Testis (tissue), 3 donors: ENCODE measurements around the gene MAGI1. TPM values are rescaled to one million over a fixed set of nuclear protein-coding genes. Genes with fewer than 3 reads are reported as not detected.
"Not testable (repeated sequence)": the region's sequence is repeated elsewhere in the genome, so short reads cannot be mapped to it uniquely, and the experiment has no call there.

Experiments used
- DNase-seq: peaks from one replicate; pipeline ENCODE4 v3.0.0-alpha.2; 2019
- H3K27ac ChIP-seq, 2 donors: fragments of 200-600 bp; sonication (generic); one replicate each; pipeline ENCODE4 v1.5.1; 2019
- H3K27me3 ChIP-seq: fragments of 200-600 bp; sonication (generic); one replicate; pipeline ENCODE4 v1.5.1; 2019
- H3K36me3 ChIP-seq: fragments of 200-600 bp; sonication (generic); one replicate; pipeline ENCODE4 v1.5.1; 2017; ENCODE audit warnings: low read depth; ENCODE audit errors: missing control alignments
- H3K4me1 ChIP-seq: fragments of 200-600 bp; sonication (generic); one replicate; pipeline ENCODE4 v1.5.1; 2019
- H3K4me3 ChIP-seq, 2 donors: fragments of 200-600 bp; sonication (generic); one replicate each; pipeline ENCODE4 v1.5.1; 2017 to 2019
- H3K9me3 ChIP-seq: fragments of 200-600 bp; sonication (generic); one replicate; pipeline ENCODE4 v1.5.1; 2017
- POLR2A ChIP-seq: fragments of 450-650 bp; IDR thresholded peaks from one replicate; pipeline ENCODE4 v1.6.1; 2017; ENCODE audit warnings: antibody characterized with exemption, mild to moderate bottlenecking, moderate library complexity
- WGBS, 2 donors: methylation state at CpG; one replicate each; pipeline ENCODE4 v1.1.5; 2018; 5-methylcytosine and 5-hydroxymethylcytosine counted together
- intact Hi-C: fragments of 100-400 bp; cut with DNase I; formaldehyde crosslinking; loops from one replicate; pipeline ENCODE4 v1.15.1; 2023; ENCODE audit warnings: low total_unique reads
- polyA plus RNA-seq: library from polyadenylated mRNA; stranded (reverse); fragments of 350-450 nt; fragmentation: Illumina TruSeq; extraction: RNeasy Lipid Tissue Mini Kit (QIAGEN cat#74804); gene quantifications from one replicate; pipeline ENCODE4 v1.2.3, GENCODE V29; 2014; ENCODE audit warnings: low read depth, low replicate concordance; ENCODE audit not compliant: insufficient read depth
- total RNA-seq, 2 donors: library from RNA; depleted of rRNA; stranded (reverse); fragments of >200 nt; gene quantifications; one replicate each; pipeline ENCODE4 v1.2.3, GENCODE V29; 2016
- TF ChIP-seq, protein P1 (sequence below), 3 experiments: fragments of 450-650 bp in 2 of 3; fragments of 200-600 bp in 1 of 3; sonication (generic) in 1 of 3; IDR thresholded peaks; one replicate each; pipeline ENCODE4 v1.5.1; 2016 to 2019; ENCODE audit warnings: antibody characterized with exemption in 3 of 3, mild to moderate bottlenecking in 2 of 3, moderate library complexity in 1 of 3

Gene MAGI1
- total and polyA plus RNA-seq, 3 donors from 2014 or later: 55.4 to 60.4 (median 56.1) TPM

DNA sequence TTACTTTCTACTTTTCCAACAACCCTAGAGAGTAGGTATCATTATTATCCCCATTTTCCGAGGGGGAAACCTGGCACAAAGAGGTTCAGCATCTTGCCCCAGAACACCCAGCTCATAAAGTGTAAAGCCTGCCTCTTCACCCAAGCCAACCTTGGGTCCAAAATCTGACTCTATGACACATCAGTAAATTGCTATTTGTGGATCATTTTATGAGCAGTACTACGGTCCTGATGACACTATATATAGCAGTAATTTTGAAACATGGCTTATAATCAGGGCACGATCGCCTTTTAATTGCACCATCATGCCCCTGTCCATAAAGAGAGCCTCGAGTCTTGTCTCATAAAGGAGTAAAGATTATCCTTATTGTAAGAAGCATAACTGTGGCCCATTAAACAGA is 9.7 kb downstream of the MAGI1 start:
- Histone ChIP-seq H3K27ac (no peak overlapping the region), H3K9me3 (no peaks in the 10 kb centered on the region), H3K4me1 (no peaks in the 10 kb centered on the region), H3K4me3 (no peak overlapping the region), H3K27me3 (no peaks in the 10 kb centered on the region), H3K36me3 (no peaks in the 10 kb centered on the region)
- TF ChIP-seq POLR2A: no peak
- TF ChIP-seq, protein P1, sequence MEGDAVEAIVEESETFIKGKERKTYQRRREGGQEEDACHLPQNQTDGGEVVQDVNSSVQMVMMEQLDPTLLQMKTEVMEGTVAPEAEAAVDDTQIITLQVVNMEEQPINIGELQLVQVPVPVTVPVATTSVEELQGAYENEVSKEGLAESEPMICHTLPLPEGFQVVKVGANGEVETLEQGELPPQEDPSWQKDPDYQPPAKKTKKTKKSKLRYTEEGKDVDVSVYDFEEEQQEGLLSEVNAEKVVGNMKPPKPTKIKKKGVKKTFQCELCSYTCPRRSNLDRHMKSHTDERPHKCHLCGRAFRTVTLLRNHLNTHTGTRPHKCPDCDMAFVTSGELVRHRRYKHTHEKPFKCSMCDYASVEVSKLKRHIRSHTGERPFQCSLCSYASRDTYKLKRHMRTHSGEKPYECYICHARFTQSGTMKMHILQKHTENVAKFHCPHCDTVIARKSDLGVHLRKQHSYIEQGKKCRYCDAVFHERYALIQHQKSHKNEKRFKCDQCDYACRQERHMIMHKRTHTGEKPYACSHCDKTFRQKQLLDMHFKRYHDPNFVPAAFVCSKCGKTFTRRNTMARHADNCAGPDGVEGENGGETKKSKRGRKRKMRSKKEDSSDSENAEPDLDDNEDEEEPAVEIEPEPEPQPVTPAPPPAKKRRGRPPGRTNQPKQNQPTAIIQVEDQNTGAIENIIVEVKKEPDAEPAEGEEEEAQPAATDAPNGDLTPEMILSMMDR (IDR thresholded peaks at IDR 0.05): no peak
- 72 to 83% methylated on average over 5 of the region's 5 CpGs for WGBS, 2 donors
- no peak for DNase-seq
- intact Hi-C loops: no loop called here

DNA sequence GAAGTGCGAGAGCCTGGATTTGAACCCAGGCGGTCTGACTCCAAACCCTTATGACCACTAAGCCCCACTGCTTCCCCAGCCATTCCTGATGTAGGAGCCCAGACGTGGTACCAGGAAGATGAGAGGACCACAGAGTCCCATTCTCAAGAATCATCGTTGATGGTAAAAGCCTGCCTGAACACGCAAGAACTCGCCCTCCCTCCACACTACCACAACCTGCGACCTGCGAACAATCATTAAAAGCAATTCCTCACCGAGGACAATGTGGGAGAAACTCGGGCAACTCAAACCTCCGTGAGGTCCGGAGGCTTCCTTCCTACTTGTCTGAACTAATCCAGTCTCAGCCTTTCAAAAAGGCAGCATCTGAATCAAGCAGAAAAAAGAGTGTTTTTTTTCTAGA is 10.3 kb downstream of the MAGI1 start:
- TF ChIP-seq, protein P1 (IDR thresholded peaks at IDR 0.05): no peak
- no peak for TF ChIP-seq POLR2A
- no peak overlapping the region for H3K27ac ChIP-seq
- H3K4me3 ChIP-seq: no peak overlapping the region
- no peaks in the 10 kb centered on the region for H3K27me3 ChIP-seq
- no peaks in the 10 kb centered on the region for H3K36me3 ChIP-seq
- DNase-seq: no peak
- intact Hi-C loops: no loop called here
- WGBS, 2 donors: 79 to 87% methylated on average over 12 of the region's 12 CpGs
- no peaks in the 10 kb centered on the region for H3K4me1 ChIP-seq
- no peaks in the 10 kb centered on the region for H3K9me3 ChIP-seq

DNA sequence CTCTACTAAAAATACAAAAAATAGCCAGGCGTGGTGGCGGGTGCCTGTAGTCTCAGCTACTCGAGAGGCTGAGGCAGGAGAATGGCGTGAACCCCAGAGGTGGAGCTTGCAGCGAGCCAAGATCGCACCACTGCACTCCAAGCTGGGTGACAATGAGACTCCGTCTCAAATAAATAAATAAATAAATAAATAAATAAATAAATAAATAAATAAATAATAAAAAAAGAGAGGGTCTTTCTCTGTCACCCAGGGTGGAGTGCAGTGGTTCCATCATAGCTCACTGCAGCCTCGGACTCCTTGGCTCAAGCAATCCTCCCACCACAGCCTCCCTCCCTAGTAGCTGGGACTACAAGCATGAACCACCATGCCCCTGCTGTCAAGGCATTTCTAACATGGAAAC is 11.6 kb downstream of the MAGI1 start:
- 98% methylated on average over 8 of the region's 8 CpGs for WGBS, 2 donors
- intact Hi-C loops, H3K4me3 ChIP-seq: not testable (repeated sequence)

DNA sequence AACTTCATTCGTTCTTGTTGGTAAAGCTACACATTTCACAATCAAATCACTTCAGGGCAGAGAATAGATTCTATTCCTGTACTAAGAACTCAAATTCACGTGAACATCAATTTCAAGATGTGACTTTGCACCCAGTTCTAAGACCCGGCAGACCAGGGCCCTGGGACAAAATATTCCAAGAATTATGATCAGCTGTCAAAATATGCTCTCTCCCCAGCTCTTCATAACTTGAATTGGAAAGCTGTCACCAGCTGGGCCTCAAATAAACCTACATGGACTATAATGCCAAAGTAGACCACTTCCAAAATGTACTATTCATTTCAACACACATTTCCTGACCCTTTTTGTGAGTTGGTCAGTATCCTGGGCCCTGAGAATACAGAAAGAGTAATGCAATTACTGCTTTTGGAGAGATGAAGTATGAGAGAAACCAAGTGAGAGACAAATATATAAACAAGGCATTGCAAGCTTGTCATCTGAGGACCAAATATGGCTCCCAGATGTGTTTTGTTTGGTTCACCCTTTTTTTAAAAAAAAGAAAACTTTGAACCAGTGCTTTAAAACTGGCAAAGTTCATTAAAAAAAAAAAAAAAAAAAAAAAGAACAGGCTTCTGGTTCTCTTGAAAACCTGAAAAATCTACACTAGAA is 14.9 kb downstream of the MAGI1 start:
- H3K4me3 ChIP-seq: no peak overlapping the region
- no peaks in the 10 kb centered on the region for H3K27me3 ChIP-seq
- H3K4me1 ChIP-seq: no peaks in the 10 kb centered on the region
- no peaks in the 10 kb centered on the region for H3K9me3 ChIP-seq
- H3K36me3 ChIP-seq: no peaks in the 10 kb centered on the region
- H3K27ac ChIP-seq: no peak overlapping the region
- WGBS, 2 donors: 84 to 93% methylated on average over 3 of the region's 3 CpGs
- DNase-seq: no peak
- no peak for TF ChIP-seq POLR2A
- intact Hi-C loops: no loop called here

More for the DNA sequence above, 11.6 kb downstream of the MAGI1 start:
- not testable (repeated sequence) for H3K4me1 ChIP-seq, H3K9me3 ChIP-seq, DNase-seq, H3K27me3 ChIP-seq, H3K27ac ChIP-seq, H3K36me3 ChIP-seq

DNA sequence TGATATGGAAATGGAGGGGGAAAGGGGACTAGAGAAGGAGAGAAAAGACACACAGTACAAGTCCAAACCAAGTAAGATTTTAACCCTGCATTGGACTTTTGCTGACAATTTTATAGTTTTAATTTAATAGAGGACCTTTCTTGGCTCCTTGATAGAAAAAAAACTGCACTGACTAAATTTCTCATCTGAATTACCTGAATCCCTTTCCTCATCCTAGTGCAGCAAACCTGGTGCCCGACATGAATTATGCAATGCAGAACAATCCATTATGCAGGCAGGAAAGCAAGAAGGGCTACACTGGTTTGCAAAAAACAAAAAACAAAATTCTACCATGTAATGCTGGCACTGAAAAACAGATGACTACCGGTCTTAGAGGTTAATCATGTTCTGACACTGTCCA is 15.5 kb downstream of the MAGI1 start:
- no peak for TF ChIP-seq POLR2A
- TF ChIP-seq, protein P1 (IDR thresholded peaks at IDR 0.05): no peak
- no peaks in the 10 kb centered on the region for H3K4me1 ChIP-seq
- intact Hi-C loops: no loop called here
- no peaks in the 10 kb centered on the region for H3K27me3 ChIP-seq
- no peak overlapping the region for H3K27ac ChIP-seq
- H3K36me3 ChIP-seq: no peaks in the 10 kb centered on the region
- DNase-seq: no peak
- H3K9me3 ChIP-seq: no peaks in the 10 kb centered on the region
- no peak overlapping the region for H3K4me3 ChIP-seq
- whole genome bisulfite sequencing, 2 donors: 80 to 81% methylated on average over 2 of the region's 2 CpGs

DNA sequence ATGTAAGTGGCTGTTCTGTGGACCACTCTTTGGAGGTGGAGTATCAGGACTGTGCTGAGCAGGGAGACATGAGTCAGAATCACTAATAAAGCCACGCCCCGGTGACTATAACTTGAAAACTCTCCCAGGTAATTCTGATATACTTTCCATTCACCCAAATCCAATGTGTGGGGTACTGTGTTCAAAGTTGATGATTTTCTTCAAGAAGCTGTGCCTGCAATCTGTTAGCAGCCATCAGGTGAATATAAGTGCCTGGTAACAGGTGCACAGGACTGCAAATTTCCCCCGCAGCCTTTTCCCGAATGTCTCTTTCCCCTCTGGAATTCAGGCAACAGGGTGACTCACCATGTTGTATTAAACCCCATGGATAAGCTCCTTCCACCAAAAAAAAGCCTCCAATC is 17.0 kb downstream of the MAGI1 start:
- H3K27me3 ChIP-seq: no peaks in the 10 kb centered on the region
- no peak for TF ChIP-seq POLR2A
- TF ChIP-seq, protein P1 (IDR thresholded peaks at IDR 0.05): no peak
- intact Hi-C loops: no loop called here
- H3K36me3 ChIP-seq: no peaks in the 10 kb centered on the region
- no peaks in the 10 kb centered on the region for H3K9me3 ChIP-seq
- WGBS, 2 donors: 84 to 95% methylated on average over 4 of the region's 4 CpGs
- no peaks in the 10 kb centered on the region for H3K4me1 ChIP-seq
- DNase-seq: no peak
- no peak overlapping the region for H3K4me3 ChIP-seq
- no peak overlapping the region for H3K27ac ChIP-seq
